SK-N-SH (cell line): ENCODE results near the gene TAS2R5. TPM values are rescaled to one million over a fixed set of nuclear protein-coding genes. Genes with fewer than 3 reads are reported as not detected.

ENCODE experiments used
- CTCF ChIA-PET: fragments of 300-600, 350-600 bp; formaldehyde crosslinking; extraction: SDS; loops from one replicate; lab custom pipeline; 2021; lab: Yijun Ruan, JAX
- POLR2A ChIA-PET: fragments of 350-600 bp; sonication (Branson Sonifier 250); formaldehyde crosslinking; extraction: SDS; loops from one replicate; lab custom pipeline; 2020; ENCODE audit warnings: antibody characterized with exemption, inconsistent platforms; lab: Yijun Ruan, JAX
- DNase-seq: peaks from one replicate; pipeline ENCODE4 v3.0.0; 2012
- H2AFZ ChIP-seq: fragments of 200-600 bp; sonication (generic); 2 replicates; pipeline ENCODE4 v1.8.1; 2016; ENCODE audit warnings: antibody characterized with exemption, mild to moderate bottlenecking, low read depth
- H3F3A ChIP-seq: fragments of 200-600 bp; sonication (generic); replicated peaks from 2 replicates; pipeline ENCODE3; 2016; ENCODE audit warnings: antibody characterized with exemption, mild to moderate bottlenecking; ENCODE audit not compliant: insufficient read depth
- H3K27ac ChIP-seq, 2 experiments: fragments of 200-500 bp in 1 of 2; fragments of 200-600 bp in 1 of 2; sonication (Bioruptor generic) in 1 of 2; sonication (generic), shearing (Covaris generic) in 1 of 2; 2 replicates each; pipeline versions ENCODE4 v1.5.1 to v1.6.1; 2014 to 2016; ENCODE audit warnings: low read depth in 2 of 2, inconsistent platforms in 1 of 2, low read length in 1 of 2, mild to moderate bottlenecking in 1 of 2, mixed read lengths in 1 of 2
- H3K27me3 ChIP-seq: fragments of 200-600 bp; sonication (generic), shearing (Covaris generic); 2 replicates; pipeline ENCODE4 v1.6.1; 2016; ENCODE audit warnings: mixed run types; ENCODE audit not compliant: insufficient read depth
- H3K36me3 ChIP-seq, 2 experiments: fragments of 200-500 bp in 1 of 2; fragments of 200-600 bp in 1 of 2; sonication (Bioruptor generic) in 1 of 2; sonication (generic) in 1 of 2; replicated peaks in 1 of 2; 2 replicates each; pipeline versions ENCODE3 to v1.5.1; 2014 to 2016; ENCODE audit warnings: low read length in 1 of 2, mild to moderate bottlenecking in 1 of 2; ENCODE audit not compliant: insufficient read depth in 2 of 2, control insufficient read depth in 1 of 2
- H3K4me1 ChIP-seq, 2 experiments: fragments of 200-500 bp in 1 of 2; fragments of 200-600 bp in 1 of 2; sonication (Bioruptor generic) in 1 of 2; sonication (generic), shearing (Covaris generic) in 1 of 2; 2 replicates each; pipeline versions ENCODE4 v1.5.1 to v1.6.1; 2014 to 2016; ENCODE audit warnings: low read depth in 1 of 2, low read length in 1 of 2, mixed run types in 1 of 2; ENCODE audit not compliant: insufficient read depth in 2 of 2, control insufficient read depth in 1 of 2
- H3K4me2 ChIP-seq: fragments of 200-600 bp; sonication (generic), shearing (Covaris generic); 2 replicates; pipeline ENCODE4 v1.6.1; 2017; ENCODE audit warnings: mixed run types
- H3K4me3 ChIP-seq, 2 experiments: fragments of 200-500 bp in 1 of 2; fragments of 200-600 bp in 1 of 2; sonication (Bioruptor generic) in 1 of 2; sonication (generic), shearing (Covaris generic) in 1 of 2; 2 replicates each; pipeline versions ENCODE4 v1.5.1 to v1.8.1; 2014 to 2016; ENCODE audit warnings: low read depth in 2 of 2, inconsistent platforms in 1 of 2, low read length in 1 of 2, mild to moderate bottlenecking in 1 of 2, mixed read lengths in 1 of 2, moderate library complexity in 1 of 2
- H3K79me2 ChIP-seq: fragments of 200-600 bp; sonication (generic); 2 replicates; pipeline ENCODE4 v1.8.1; 2017; ENCODE audit warnings: mild to moderate bottlenecking; ENCODE audit not compliant: insufficient read depth
- H3K9ac ChIP-seq: fragments of 200-600 bp; sonication (generic); 2 replicates; pipeline ENCODE4 v1.6.1; 2017; ENCODE audit warnings: mixed run types
- H3K9me2 ChIP-seq: fragments of 200-600 bp; sonication (generic); 2 replicates; pipeline ENCODE4 v1.6.1; 2017; ENCODE audit warnings: mixed run types
- H3K9me3 ChIP-seq: fragments of 200-600 bp; sonication (generic); 2 replicates; pipeline ENCODE4 v1.6.1; 2017; ENCODE audit warnings: mixed run types, mild to moderate bottlenecking, moderate library complexity
- H4K20me1 ChIP-seq: fragments of 200-600 bp; sonication (generic); 2 replicates; pipeline ENCODE4 v1.6.1; 2017; ENCODE audit warnings: mild to moderate bottlenecking, mixed run types; ENCODE audit not compliant: insufficient read depth
- ELF1 ChIP-seq: IDR thresholded peaks from 2 replicates; pipeline ENCODE4 v1.4.0; 2012
- EP300 ChIP-seq, 2 experiments: IDR thresholded peaks; 2 replicates each; pipeline versions ENCODE4 v1.4.0 to v1.6.1; 2012; ENCODE audit warnings: borderline replicate concordance in 1 of 2, low read depth in 1 of 2, low read length in 1 of 2
- JUND ChIP-seq: IDR thresholded peaks from 2 replicates; pipeline ENCODE4 v1.4.0; 2012
- MEF2A ChIP-seq: IDR thresholded peaks from 2 replicates; pipeline ENCODE4 v1.4.0; 2012; ENCODE audit warnings: low read depth, borderline replicate concordance
- NFIC ChIP-seq: IDR thresholded peaks from 2 replicates; pipeline ENCODE4 v1.4.0; 2012; ENCODE audit warnings: borderline replicate concordance
- NRF1 ChIP-seq: IDR thresholded peaks from 2 replicates; pipeline ENCODE4 v1.6.1; 2012; ENCODE audit warnings: low read depth, mild to moderate bottlenecking, low read length
- RAD21 ChIP-seq: IDR thresholded peaks from 2 replicates; pipeline ENCODE4 v1.6.1; 2012; ENCODE audit warnings: mild to moderate bottlenecking, low read length
- RXRA ChIP-seq: IDR thresholded peaks from 2 replicates; pipeline ENCODE4 v1.4.0; 2012; ENCODE audit warnings: low read depth, mild to moderate bottlenecking, borderline replicate concordance
- SIN3A ChIP-seq: IDR thresholded peaks from 2 replicates; pipeline ENCODE4 v1.6.1; 2012; ENCODE audit warnings: low read depth, mild to moderate bottlenecking, low read length, moderate library complexity, borderline replicate concordance
- TAF1 ChIP-seq: IDR thresholded peaks from 2 replicates; pipeline ENCODE4 v1.6.1; 2012; ENCODE audit warnings: low read depth, mild to moderate bottlenecking, low read length, moderate library complexity, borderline replicate concordance
- TEAD4 ChIP-seq: IDR thresholded peaks from 2 replicates; pipeline ENCODE4 v1.4.0; 2012; ENCODE audit warnings: mild to moderate bottlenecking, borderline replicate concordance; ENCODE audit not compliant: insufficient read depth
- ZBTB33 ChIP-seq: IDR thresholded peaks from 2 replicates; pipeline ENCODE4 v1.4.0; 2012; ENCODE audit warnings: low read depth, borderline replicate concordance
- WGBS: methylation state at CpG from one replicate; pipeline ENCODE4 v1.1.6; 2017; ENCODE audit warnings: low lambda C conversion rate; 5-methylcytosine and 5-hydroxymethylcytosine counted together
- polyA plus RNA-seq, 3 experiments: library from polyadenylated mRNA; depleted of rRNA; stranded (reverse); fragments of >200 nt; gene quantifications; 2 replicates each; pipeline ENCODE4 v1.2.3, GENCODE V29; 2012
- TF ChIP-seq, protein P1 (sequence below): IDR thresholded peaks from 2 replicates; pipeline ENCODE4 v1.4.0; 2012; ENCODE audit warnings: low read depth, borderline replicate concordance
- TF ChIP-seq, protein P2 (sequence below): fragments of 150-350 bp; IDR thresholded peaks from 2 replicates; pipeline ENCODE4 v1.6.1; 2017; ENCODE audit warnings: antibody characterized with exemption, low read length, low read depth, borderline replicate concordance

Gene TAS2R5
- polyA plus RNA-seq (2012; rRNA removed) = 0.43 and 0.75 TPM in 2 replicates
- polyA plus RNA-seq (2012; cell fraction: cytosol; rRNA removed) = 0.06 and 0.24 TPM in 2 replicates
- 2.0 and 3.8 TPM in 2 replicates for polyA plus RNA-seq (2012; cell fraction: nucleus; rRNA removed)

DNA sequence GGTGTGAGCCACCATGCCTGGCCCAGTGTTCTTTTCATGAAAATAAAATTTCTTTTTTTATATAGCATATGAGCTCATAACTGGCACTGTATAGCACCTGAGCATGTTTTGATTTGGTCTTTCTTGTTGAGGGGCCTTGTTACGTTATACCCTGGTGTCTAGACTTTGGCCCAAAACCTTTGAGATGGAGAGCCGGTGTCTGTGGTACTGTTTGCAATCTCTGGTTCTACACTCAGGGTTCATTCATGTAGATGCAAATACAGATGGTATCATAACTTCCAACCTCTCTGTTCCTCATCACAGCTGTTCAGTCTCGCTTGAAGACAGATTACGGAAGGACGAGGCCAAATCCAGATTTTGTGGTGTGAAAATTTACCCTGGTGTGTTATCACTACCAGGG, at the start of gene TAS2R5:
Gene TAS2R5 (plus strand): TSS at position 301 of the 400 bp plus-strand sequence. CDS start 145 bp downstream, outside the sequence.
- no peak within 1 kb of the TSS for H3K9ac ChIP-seq
- no peak for DNase-seq
- no peaks in the 10 kb centered on the region for H3K4me1 ChIP-seq
- ChIA-PET CTCF (interaction anchor here (1.2 kb wide), 1 partner anchor 414 kb away, joined by 3 read pairs; no protein-coding TSS in a partner anchor), POLR2A (no interaction called here)
- H3K9me3 ChIP-seq = no peaks in the 10 kb centered on the region
- 76% methylated on average over 5 of the region's 5 CpGs for WGBS
- H3K27ac ChIP-seq = no peak within 1 kb of the TSS
- no peaks in the 10 kb centered on the region for H3K9me2 ChIP-seq
- H4K20me1 ChIP-seq = no peaks in the 10 kb centered on the region
- no peaks in the 10 kb centered on the region for H3K27me3 ChIP-seq
- TF ChIP-seq TAF1 (no peak), NFIC (no peak), SIN3A (no peak), RXRA (no peak), NRF1 (no peak), TEAD4 (no peak), ELF1 (no peak), MEF2A (no peak)
- TF ChIP-seq, protein P1, sequence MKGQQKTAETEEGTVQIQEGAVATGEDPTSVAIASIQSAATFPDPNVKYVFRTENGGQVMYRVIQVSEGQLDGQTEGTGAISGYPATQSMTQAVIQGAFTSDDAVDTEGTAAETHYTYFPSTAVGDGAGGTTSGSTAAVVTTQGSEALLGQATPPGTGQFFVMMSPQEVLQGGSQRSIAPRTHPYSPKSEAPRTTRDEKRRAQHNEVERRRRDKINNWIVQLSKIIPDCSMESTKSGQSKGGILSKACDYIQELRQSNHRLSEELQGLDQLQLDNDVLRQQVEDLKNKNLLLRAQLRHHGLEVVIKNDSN = no peak
- no peak within 1 kb of the TSS for H3K4me3 ChIP-seq
- H3K36me3 ChIP-seq = peaks cover 0 to 7% of the 10 kb centered on the region in 2 experiments
- H3K79me2 ChIP-seq = no peaks in the 10 kb centered on the region
- no peak within 1 kb of the TSS for H2AFZ ChIP-seq
- no peak within 1 kb of the TSS for H3K4me2 ChIP-seq
- no peaks in the 10 kb centered on the region for H3F3A ChIP-seq

DNA sequence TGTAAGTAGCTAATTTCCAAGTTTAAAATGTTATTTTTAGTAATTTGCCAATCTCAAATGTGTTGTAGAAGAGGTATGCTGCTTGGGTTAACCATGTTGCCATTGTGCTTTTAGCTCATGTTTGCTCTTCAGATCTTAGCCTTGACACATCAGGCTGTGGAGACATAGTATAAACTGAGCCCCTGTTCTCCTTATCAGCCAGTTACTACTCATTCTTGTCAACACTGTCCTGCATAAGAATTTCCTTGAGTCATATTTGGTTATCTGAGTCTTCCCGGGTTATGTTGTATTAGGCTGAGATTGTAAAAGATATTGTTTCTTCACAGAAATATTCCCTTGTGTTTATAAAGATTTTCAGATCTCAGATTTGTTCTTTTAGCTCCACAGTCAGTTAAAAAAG, 47.8 kb upstream of the TAS2R5 start:
- Histone ChIP-seq H3K27ac (no peak overlapping the region), H3F3A (peaks cover 19% of the 10 kb centered on the region), H3K9me2 (no peaks in the 10 kb centered on the region), H3K36me3 (peaks cover 76 to 78% of the 10 kb centered on the region in 2 experiments), H3K9me3 (no peaks in the 10 kb centered on the region), H4K20me1 (no peaks in the 10 kb centered on the region), H3K4me1 (peaks cover 6 to 22% of the 10 kb centered on the region in 2 experiments; a peak in 2 of 4 replicates), H3K4me3 (no peak overlapping the region), H3K79me2 (peaks cover 40% of the 10 kb centered on the region), H3K9ac (no peak overlapping the region), H2AFZ (no peak overlapping the region), H3K4me2 (no peak overlapping the region), H3K27me3 (no peaks in the 10 kb centered on the region)
- TF ChIP-seq ZBTB33 (no peak), EP300 (IDR thresholded peaks at IDR 0.05; ENCODE audit: borderline replicate concordance in 1 of 2, low read depth in 1 of 2, low read length in 1 of 2) (no peak), MEF2A (no peak), RAD21 (no peak), JUND (no peak)
- TF ChIP-seq, protein P2, sequence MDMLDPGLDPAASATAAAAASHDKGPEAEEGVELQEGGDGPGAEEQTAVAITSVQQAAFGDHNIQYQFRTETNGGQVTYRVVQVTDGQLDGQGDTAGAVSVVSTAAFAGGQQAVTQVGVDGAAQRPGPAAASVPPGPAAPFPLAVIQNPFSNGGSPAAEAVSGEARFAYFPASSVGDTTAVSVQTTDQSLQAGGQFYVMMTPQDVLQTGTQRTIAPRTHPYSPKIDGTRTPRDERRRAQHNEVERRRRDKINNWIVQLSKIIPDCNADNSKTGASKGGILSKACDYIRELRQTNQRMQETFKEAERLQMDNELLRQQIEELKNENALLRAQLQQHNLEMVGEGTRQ = no peak
- CTCF ChIA-PET = interaction anchor here (0.8 kb wide), 1 partner anchor 44 kb away, joined by 3 read pairs; no protein-coding TSS in a partner anchor
- no peak for DNase-seq
- POLR2A ChIA-PET = no interaction called here
- WGBS = 56% methylated on average over 1 of the region's 1 CpG
